SK-N-SH (cell line): ENCODE measurements around the gene RBMS3. TPM values are rescaled to one million over a fixed set of nuclear protein-coding genes. Genes with fewer than 3 reads are reported as not detected.

Source experiments
- CTCF ChIA-PET: fragments of 300-600, 350-600 bp; formaldehyde crosslinking; extraction: SDS; loops from one replicate; lab custom pipeline; 2021; lab: Yijun Ruan, JAX
- POLR2A ChIA-PET: fragments of 350-600 bp; sonication (Branson Sonifier 250); formaldehyde crosslinking; extraction: SDS; loops from one replicate; lab custom pipeline; 2020; ENCODE audit warnings: antibody characterized with exemption, inconsistent platforms; lab: Yijun Ruan, JAX
- DNase-seq: peaks from one replicate; pipeline ENCODE4 v3.0.0; 2012
- H2AFZ ChIP-seq: fragments of 200-600 bp; sonication (generic); 2 replicates; pipeline ENCODE4 v1.8.1; 2016; ENCODE audit warnings: antibody characterized with exemption, mild to moderate bottlenecking, low read depth
- H3F3A ChIP-seq: fragments of 200-600 bp; sonication (generic); replicated peaks from 2 replicates; pipeline ENCODE3; 2016; ENCODE audit warnings: antibody characterized with exemption, mild to moderate bottlenecking; ENCODE audit not compliant: insufficient read depth
- H3K27ac ChIP-seq, 2 experiments: fragments of 200-500 bp in 1 of 2; fragments of 200-600 bp in 1 of 2; sonication (Bioruptor generic) in 1 of 2; sonication (generic), shearing (Covaris generic) in 1 of 2; 2 replicates each; pipeline versions ENCODE4 v1.5.1 to v1.6.1; 2014 to 2016; ENCODE audit warnings: low read depth in 2 of 2, inconsistent platforms in 1 of 2, low read length in 1 of 2, mild to moderate bottlenecking in 1 of 2, mixed read lengths in 1 of 2
- H3K27me3 ChIP-seq: fragments of 200-600 bp; sonication (generic), shearing (Covaris generic); 2 replicates; pipeline ENCODE4 v1.6.1; 2016; ENCODE audit warnings: mixed run types; ENCODE audit not compliant: insufficient read depth
- H3K36me3 ChIP-seq, 2 experiments: fragments of 200-500 bp in 1 of 2; fragments of 200-600 bp in 1 of 2; sonication (Bioruptor generic) in 1 of 2; sonication (generic) in 1 of 2; replicated peaks in 1 of 2; 2 replicates each; pipeline versions ENCODE3 to v1.5.1; 2014 to 2016; ENCODE audit warnings: low read length in 1 of 2, mild to moderate bottlenecking in 1 of 2; ENCODE audit not compliant: insufficient read depth in 2 of 2, control insufficient read depth in 1 of 2
- H3K4me1 ChIP-seq, 2 experiments: fragments of 200-500 bp in 1 of 2; fragments of 200-600 bp in 1 of 2; sonication (Bioruptor generic) in 1 of 2; sonication (generic), shearing (Covaris generic) in 1 of 2; 2 replicates each; pipeline versions ENCODE4 v1.5.1 to v1.6.1; 2014 to 2016; ENCODE audit warnings: low read depth in 1 of 2, low read length in 1 of 2, mixed run types in 1 of 2; ENCODE audit not compliant: insufficient read depth in 2 of 2, control insufficient read depth in 1 of 2
- H3K4me2 ChIP-seq: fragments of 200-600 bp; sonication (generic), shearing (Covaris generic); 2 replicates; pipeline ENCODE4 v1.6.1; 2017; ENCODE audit warnings: mixed run types
- H3K4me3 ChIP-seq, 2 experiments: fragments of 200-500 bp in 1 of 2; fragments of 200-600 bp in 1 of 2; sonication (Bioruptor generic) in 1 of 2; sonication (generic), shearing (Covaris generic) in 1 of 2; 2 replicates each; pipeline versions ENCODE4 v1.5.1 to v1.8.1; 2014 to 2016; ENCODE audit warnings: low read depth in 2 of 2, inconsistent platforms in 1 of 2, low read length in 1 of 2, mild to moderate bottlenecking in 1 of 2, mixed read lengths in 1 of 2, moderate library complexity in 1 of 2
- H3K79me2 ChIP-seq: fragments of 200-600 bp; sonication (generic); 2 replicates; pipeline ENCODE4 v1.8.1; 2017; ENCODE audit warnings: mild to moderate bottlenecking; ENCODE audit not compliant: insufficient read depth
- H3K9ac ChIP-seq: fragments of 200-600 bp; sonication (generic); 2 replicates; pipeline ENCODE4 v1.6.1; 2017; ENCODE audit warnings: mixed run types
- H3K9me2 ChIP-seq: fragments of 200-600 bp; sonication (generic); 2 replicates; pipeline ENCODE4 v1.6.1; 2017; ENCODE audit warnings: mixed run types
- H3K9me3 ChIP-seq: fragments of 200-600 bp; sonication (generic); 2 replicates; pipeline ENCODE4 v1.6.1; 2017; ENCODE audit warnings: mixed run types, mild to moderate bottlenecking, moderate library complexity
- H4K20me1 ChIP-seq: fragments of 200-600 bp; sonication (generic); 2 replicates; pipeline ENCODE4 v1.6.1; 2017; ENCODE audit warnings: mild to moderate bottlenecking, mixed run types; ENCODE audit not compliant: insufficient read depth
- CHD2 ChIP-seq: fragments of 150-350 bp; IDR thresholded peaks from 2 replicates; pipeline ENCODE4 v1.6.1; 2018; ENCODE audit warnings: low read length; ENCODE audit not compliant: partially characterized antibody
- ELF1 ChIP-seq: IDR thresholded peaks from 2 replicates; pipeline ENCODE4 v1.4.0; 2012
- EZH2phosphoT487 ChIP-seq: fragments of 200-600 bp; sonication (generic); IDR thresholded peaks from 2 replicates; pipeline ENCODE4 v1.6.1; 2017; ENCODE audit warnings: low read depth, mixed run types, mild to moderate bottlenecking, antibody characterized with exemption, moderate library complexity, borderline replicate concordance
- FOSL2 ChIP-seq: IDR thresholded peaks from 2 replicates; pipeline ENCODE4 v1.4.0; 2012; ENCODE audit warnings: low read depth, mild to moderate bottlenecking, moderate library complexity, borderline replicate concordance
- FOXJ3 ChIP-seq: sonication (generic); formaldehyde crosslinking; IDR thresholded peaks from 2 replicates; pipeline ENCODE4 v1.5.1; 2020; ENCODE audit warnings: mild to moderate bottlenecking, missing genetic modification reagents
- FOXM1 ChIP-seq: IDR thresholded peaks from 2 replicates; pipeline ENCODE4 v1.4.0; 2012; ENCODE audit warnings: low read depth, mild to moderate bottlenecking
- GATA2 ChIP-seq: sonication (generic); formaldehyde crosslinking; IDR thresholded peaks from 2 replicates; pipeline ENCODE4 v1.5.0; 2020; ENCODE audit warnings: mild to moderate bottlenecking, missing genetic modification reagents
- JUND ChIP-seq: IDR thresholded peaks from 2 replicates; pipeline ENCODE4 v1.4.0; 2012
- MAX ChIP-seq: IDR thresholded peaks from 2 replicates; pipeline ENCODE4 v1.4.0; 2012; ENCODE audit warnings: low read depth
- PBX3 ChIP-seq: IDR thresholded peaks from 2 replicates; pipeline ENCODE4; 2012
- POLR2AphosphoS5 ChIP-seq: IDR thresholded peaks from 2 replicates; pipeline ENCODE4 v1.6.1; 2012; ENCODE audit warnings: low read depth, low read length
- RCOR1 ChIP-seq: fragments of 150-350 bp; IDR thresholded peaks from 2 replicates; pipeline ENCODE4 v1.6.1; 2017; ENCODE audit warnings: antibody characterized with exemption, low read length
- TAF1 ChIP-seq: IDR thresholded peaks from 2 replicates; pipeline ENCODE4 v1.6.1; 2012; ENCODE audit warnings: low read depth, mild to moderate bottlenecking, low read length, moderate library complexity, borderline replicate concordance
- TCF12 ChIP-seq: IDR thresholded peaks from 2 replicates; pipeline ENCODE4 v1.4.0; 2012
- YY1 ChIP-seq: IDR thresholded peaks from 2 replicates; pipeline ENCODE4 v1.4.0; 2012; ENCODE audit warnings: low read depth, mild to moderate bottlenecking
- ZBTB33 ChIP-seq: IDR thresholded peaks from 2 replicates; pipeline ENCODE4 v1.4.0; 2012; ENCODE audit warnings: low read depth, borderline replicate concordance
- WGBS: methylation state at CpG from one replicate; pipeline ENCODE4 v1.1.6; 2017; ENCODE audit warnings: low lambda C conversion rate; 5-methylcytosine and 5-hydroxymethylcytosine counted together
- polyA plus RNA-seq, 3 experiments: library from polyadenylated mRNA; depleted of rRNA; stranded (reverse); fragments of >200 nt; gene quantifications; 2 replicates each; pipeline ENCODE4 v1.2.3, GENCODE V29; 2012
- TF ChIP-seq, protein P1 (sequence below): fragments of 150-350 bp; IDR thresholded peaks from 2 replicates; pipeline ENCODE4 v1.6.1; 2017; ENCODE audit warnings: antibody characterized with exemption, low read length, low read depth, borderline replicate concordance
- TF ChIP-seq, protein P2 (sequence below): IDR thresholded peaks from 2 replicates; pipeline ENCODE4 v1.4.0; 2012; ENCODE audit warnings: low read depth, borderline replicate concordance

The RBMS3 gene
- polyA plus RNA-seq, 1 of the 3 experiments (the other 2 are of a cell fraction), result 8.2 TPM

- no peak for DNase-seq
- Histone ChIP-seq H3K9me3 (no peaks in the 10 kb centered on the region), H4K20me1 (no peaks in the 10 kb centered on the region), H2AFZ (no peak overlapping the region), H3K36me3 (peaks cover 1 to 2% of the 10 kb centered on the region in 2 experiments), H3K27me3 (no peaks in the 10 kb centered on the region), H3K9ac (peak overlapping the region; percentile 95), H3K4me2 (peak overlapping the region; percentile 88), H3K9me2 (no peaks in the 10 kb centered on the region), H3K4me3 (peak overlapping the region; percentile 72 to 83), H3K27ac (peak overlapping the region; percentile 95 to 96), H3F3A (peaks cover 24% of the 10 kb centered on the region), H3K79me2 (peaks cover 82% of the 10 kb centered on the region), H3K4me1 (peaks cover 16 to 28% of the 10 kb centered on the region in 2 experiments; a peak in 3 of 4 replicates)
- WGBS, result under 1% methylated on average over 4 of the region's 4 CpGs
- TF ChIP-seq JUND (0 out of 2 replicates have a peak, but pooled peaks have one; percentile 12), RCOR1 (0 out of 2 replicates have a peak, but pooled peaks have one; percentile 7), TCF12 (peak; percentile 57), TAF1 (peak; percentile 48; the same call in 1 of the 2 replicates), PBX3 (no peak), MAX (no peak)
- TF ChIP-seq, protein P1, sequence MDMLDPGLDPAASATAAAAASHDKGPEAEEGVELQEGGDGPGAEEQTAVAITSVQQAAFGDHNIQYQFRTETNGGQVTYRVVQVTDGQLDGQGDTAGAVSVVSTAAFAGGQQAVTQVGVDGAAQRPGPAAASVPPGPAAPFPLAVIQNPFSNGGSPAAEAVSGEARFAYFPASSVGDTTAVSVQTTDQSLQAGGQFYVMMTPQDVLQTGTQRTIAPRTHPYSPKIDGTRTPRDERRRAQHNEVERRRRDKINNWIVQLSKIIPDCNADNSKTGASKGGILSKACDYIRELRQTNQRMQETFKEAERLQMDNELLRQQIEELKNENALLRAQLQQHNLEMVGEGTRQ, result no peak
- CTCF ChIA-PET, result interaction anchor here (1.1 to 1.2 kb wide), 3 partner anchors 47 to 138 kb away, joined by 3 to 8 read pairs (median 4); no protein-coding TSS in a partner anchor
- POLR2A ChIA-PET, result interaction anchor here (0.6 to 1.7 kb wide), 3 partner anchors 47 to 360 kb away, joined by 3 to 13 read pairs (median 3); no protein-coding TSS in a partner anchor
These were observed 2.6 kb downstream of the RBMS3 start for GRCh38 chr3:29283231-29284119.

DNA sequence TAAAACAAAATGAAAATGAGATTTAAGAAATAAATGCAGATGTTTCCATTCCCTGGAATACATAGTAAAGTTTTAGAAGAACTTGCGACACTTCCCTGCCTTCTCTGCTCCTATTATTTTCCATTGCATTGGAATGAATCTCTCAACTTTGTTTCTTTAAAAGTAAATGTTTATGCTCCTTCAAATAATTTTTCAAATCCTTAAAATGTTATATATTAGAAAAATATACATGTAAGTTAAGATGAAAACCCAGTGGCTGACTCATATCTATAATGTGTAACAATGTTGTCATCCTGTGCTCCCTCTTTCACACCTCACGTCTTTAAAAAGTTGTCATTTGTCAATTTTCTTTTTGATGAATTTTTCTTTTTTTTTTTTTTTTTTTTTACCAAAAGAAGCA lies 3.6 kb downstream of the RBMS3 start:
- Histone ChIP-seq H3K79me2 (peaks cover 92% of the 10 kb centered on the region), H3K9me3 (no peaks in the 10 kb centered on the region), H3K27me3 (no peaks in the 10 kb centered on the region), H3F3A (peaks cover 21% of the 10 kb centered on the region), H3K4me3 (peak overlapping the region; percentile 72 to 83), H3K9me2 (no peaks in the 10 kb centered on the region), H3K4me2 (peak overlapping the region; percentile 88), H3K36me3 (peaks cover 5 to 8% of the 10 kb centered on the region in 2 experiments), H3K4me1 (peaks cover 22 to 23% of the 10 kb centered on the region in 2 experiments; a peak in 3 of 4 replicates), H3K27ac (peak overlapping the region; percentile 95 to 96), H3K9ac (peak overlapping the region; percentile 95), H2AFZ (no peak overlapping the region), H4K20me1 (no peaks in the 10 kb centered on the region)
- ChIA-PET CTCF (no interaction called here), POLR2A (interaction anchor here (1.2 to 1.7 kb wide), 2 partner anchors 146 to 359 kb away, joined by 3 to 13 read pairs; no protein-coding TSS in a partner anchor)
- no peak for DNase-seq
- 31% methylated on average over 2 of the region's 2 CpGs for WGBS
- TF ChIP-seq FOXM1, result no peak
- no peak for TF ChIP-seq CHD2
- no peak for TF ChIP-seq POLR2AphosphoS5
- TF ChIP-seq PBX3, result no peak
- TF ChIP-seq GATA2 (CRISPR knock-in tag), result no peak
- no peak for TF ChIP-seq TAF1
- TF ChIP-seq YY1, result no peak
- no peak for TF ChIP-seq FOXJ3 (CRISPR knock-in tag)
- no peak for TF ChIP-seq FOSL2
- no peak for TF ChIP-seq ZBTB33
- TF ChIP-seq RCOR1, result no peak
- no peak for TF ChIP-seq EZH2phosphoT487
- TF ChIP-seq TCF12, result no peak
- TF ChIP-seq ELF1, result no peak
- TF ChIP-seq, protein P2, sequence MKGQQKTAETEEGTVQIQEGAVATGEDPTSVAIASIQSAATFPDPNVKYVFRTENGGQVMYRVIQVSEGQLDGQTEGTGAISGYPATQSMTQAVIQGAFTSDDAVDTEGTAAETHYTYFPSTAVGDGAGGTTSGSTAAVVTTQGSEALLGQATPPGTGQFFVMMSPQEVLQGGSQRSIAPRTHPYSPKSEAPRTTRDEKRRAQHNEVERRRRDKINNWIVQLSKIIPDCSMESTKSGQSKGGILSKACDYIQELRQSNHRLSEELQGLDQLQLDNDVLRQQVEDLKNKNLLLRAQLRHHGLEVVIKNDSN, result no peak
